SW 1271 (cell line): ENCODE data around the gene MYOCD.

Experiments
- DNase-seq, 2 experiments: peaks; one replicate each; lab custom pipeline; 2025; lab: John Stamatoyannopoulos, UW

Gene MYOCD

DNA sequence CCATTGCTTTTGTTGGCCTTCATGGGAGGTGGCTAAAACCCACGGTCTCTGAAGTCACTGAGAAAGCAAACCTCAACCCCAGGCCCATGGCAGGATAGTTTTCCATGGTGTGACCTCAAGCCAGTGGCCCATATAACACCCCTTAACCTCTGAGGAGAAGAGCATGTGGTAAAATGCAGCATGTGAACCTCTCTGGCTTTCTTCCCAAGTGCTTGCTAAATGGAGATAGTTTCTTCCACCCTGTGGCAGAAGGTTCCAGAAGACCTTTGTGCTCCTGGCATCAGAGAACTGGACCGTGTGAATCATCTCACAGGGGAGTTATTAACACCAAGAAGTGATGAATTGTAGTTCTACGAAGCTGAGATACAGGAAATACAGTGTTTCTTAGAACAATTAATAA lies 47.3 kb downstream of the MYOCD start:
- DNase-seq = no peak

DNA sequence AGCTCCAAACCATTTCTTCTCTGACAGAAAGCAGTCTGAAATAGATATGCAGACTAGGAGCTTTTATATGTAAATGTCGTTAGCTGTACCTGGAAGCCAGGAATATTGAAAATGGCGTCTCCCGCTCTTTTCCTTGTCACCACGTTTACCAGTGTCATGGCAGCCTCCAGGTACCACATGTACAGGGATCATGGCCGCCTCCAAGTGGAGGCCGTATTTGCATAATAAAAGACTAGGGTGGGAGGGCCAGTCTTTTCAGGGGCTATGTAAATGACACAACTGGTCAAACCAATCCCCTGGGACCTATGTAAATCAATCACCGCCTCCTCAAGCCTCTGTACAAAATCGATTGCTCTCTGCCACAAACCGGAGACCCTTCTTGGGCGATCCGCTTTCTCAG lies 54.3 kb downstream of the MYOCD start:
- no peak for DNase-seq

GRCh38 chr17:12721581-12721980 lies 55.9 kb downstream of the MYOCD start:
- DNase-seq = no peak

DNA sequence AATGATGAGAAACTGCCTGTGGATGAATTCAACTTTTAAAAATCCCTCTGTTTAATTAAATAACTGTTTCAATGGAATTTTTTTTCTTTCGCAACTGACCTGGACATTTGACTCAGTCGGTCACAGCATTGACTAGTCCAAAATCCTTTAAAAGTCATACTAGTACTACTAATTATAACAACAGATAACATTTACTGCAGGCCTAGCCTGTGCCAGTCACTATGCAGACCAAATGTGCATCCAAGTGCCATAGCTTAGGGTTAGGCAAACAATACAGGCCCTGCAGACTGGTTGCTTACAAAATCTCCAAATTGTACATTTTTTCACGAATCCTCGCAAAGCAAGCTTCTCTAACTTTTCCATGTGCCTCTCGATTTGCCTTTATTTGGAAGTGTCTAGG lies 56.6 kb downstream of the MYOCD start:
- no peak for DNase-seq

DNA sequence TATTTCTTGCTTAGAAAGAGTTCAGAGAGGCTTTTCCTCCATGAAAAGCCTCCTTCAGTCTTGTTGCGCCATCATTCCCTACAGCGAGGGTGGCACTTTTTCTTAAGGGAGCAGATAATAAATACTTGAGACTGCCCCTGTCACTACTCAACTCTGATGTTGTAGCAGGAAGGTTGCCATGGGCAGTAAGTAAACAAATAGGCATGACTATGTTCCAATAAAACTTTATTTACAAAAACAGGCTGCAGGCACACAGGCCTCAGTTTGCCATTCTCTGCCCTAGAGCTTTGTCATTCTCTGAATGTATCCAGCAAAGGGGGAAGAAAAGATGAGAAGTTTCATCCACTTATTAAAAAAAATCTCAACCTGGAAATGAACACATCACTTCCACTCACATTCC lies 60.4 kb downstream of the MYOCD start:
- DNase-seq = no peak

DNA sequence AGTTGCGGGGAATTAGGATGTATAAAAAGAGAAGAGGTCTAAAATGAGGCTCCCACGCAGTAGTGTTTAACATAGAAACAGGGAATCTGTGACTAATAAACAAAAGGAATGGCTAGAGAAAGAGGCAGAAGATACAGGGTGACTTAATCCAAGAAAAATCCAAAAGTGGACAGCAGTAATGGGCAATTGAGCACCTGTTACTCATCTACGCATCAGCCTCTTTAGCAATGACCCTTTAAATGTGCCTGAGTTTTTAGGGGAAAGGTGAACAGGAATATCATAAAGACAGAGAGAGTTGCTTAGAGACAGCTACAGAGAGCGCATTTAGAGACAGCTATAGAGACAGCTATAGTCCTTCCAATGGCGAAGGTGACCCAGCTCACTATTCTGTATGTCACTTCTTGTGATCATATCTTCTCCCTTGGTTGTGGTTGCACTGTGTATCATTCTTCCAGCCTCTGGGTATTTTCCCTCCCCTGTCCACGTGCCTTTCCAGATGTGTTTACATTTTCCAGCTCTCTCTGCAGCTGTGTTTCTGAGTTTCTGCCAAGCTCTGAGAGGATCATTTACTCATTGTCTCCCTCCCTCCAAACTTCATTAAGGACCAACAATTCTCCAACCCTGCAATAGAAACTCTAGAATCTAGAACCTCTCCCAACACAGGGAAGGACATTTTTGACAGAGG lies 61.5 kb downstream of the MYOCD start:
- no peak for DNase-seq

GRCh38 chr17:12727881-12728280 lies 62.2 kb downstream of the MYOCD start:
- no peak for DNase-seq

DNA sequence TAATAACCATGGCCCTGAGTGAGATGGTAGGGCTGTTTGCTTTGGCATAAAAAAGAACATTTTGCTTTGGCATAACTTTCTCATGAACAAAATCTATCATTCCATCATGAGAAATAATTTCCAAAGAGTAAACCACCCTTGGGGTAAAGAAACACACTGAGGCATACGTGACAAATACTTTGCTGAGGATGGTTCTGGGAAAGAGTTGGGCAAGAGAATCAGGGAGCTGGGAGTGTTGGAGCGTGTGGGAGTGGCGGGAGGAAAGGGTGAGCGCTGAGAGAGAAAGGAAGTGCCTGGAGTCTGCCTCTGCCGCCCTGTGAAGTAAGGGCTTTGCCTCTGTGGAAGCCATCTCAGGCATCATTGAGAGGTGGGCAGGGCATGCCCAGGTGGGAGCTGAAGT lies 63.4 kb downstream of the MYOCD start:
- DNase-seq = no peak

DNA sequence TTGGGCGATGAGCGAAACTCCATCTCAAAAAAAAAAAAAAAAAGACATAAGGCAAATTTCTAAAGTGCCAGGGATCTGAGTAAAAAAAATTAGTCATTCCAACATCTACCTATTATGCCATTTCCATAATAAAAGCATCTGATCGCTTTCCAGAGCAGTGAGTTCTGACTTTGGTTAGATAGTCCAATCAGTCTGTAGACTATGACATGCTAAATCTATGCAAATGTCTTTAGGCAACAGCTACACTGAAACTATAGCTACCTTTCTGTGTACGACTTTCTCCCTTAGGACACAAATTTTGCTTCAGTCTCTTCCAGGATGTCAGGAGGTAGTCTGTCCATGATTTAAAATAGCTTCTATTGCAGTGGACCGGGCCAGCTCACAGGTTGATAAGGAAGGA lies 64.7 kb downstream of the MYOCD start:
- no peak for DNase-seq

- no peak for DNase-seq
Observed at GRCh38 chr17:12730931-12731521, 65.3 kb downstream of the MYOCD start.

- no peak for DNase-seq
Observed at GRCh38 chr17:12731839-12732238, 66.1 kb downstream of the MYOCD start.

DNA sequence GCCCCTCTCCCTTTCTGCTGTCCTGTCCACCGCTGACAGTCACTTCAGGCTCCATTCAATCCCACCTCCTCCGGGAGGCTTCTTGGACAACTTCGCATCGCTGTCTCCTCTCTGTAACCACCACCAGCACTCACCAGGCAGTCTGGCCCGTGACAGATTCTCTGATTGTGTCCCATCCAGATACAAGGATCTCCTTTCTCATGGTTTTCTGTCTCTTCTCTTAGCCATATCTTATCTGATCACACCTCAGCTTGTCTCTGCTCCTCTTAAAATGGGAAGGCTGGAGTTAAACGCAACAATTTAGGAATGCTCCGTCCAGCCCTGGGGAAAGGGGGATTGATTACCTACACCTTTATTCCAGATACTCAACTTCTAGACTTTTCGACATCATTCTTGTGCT lies 66.7 kb downstream of the MYOCD start:
- DNase-seq = no peak

GRCh38 chr17:12734926-12735325 lies 69.2 kb downstream of the MYOCD start:
- DNase-seq = no peak

DNA sequence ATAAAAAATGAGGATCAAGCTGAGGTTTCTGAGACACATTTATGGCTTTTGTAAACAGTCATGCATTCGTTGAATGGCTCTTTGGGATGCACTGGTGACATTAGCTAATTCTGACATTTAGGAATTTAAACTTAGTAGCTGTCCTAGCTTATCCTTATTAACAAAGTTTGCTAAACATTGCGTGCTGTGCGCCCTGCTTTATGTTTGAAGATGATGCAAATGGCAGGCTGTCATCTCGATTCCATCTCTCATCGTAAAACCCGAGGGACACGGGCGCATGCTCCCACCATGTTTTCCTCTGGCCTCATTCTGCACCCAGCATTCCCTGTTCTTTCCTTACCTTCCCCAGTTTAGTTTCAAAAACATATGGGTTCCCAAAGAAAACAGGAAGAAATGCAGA lies 69.8 kb downstream of the MYOCD start:
- DNase-seq = no peak

DNA sequence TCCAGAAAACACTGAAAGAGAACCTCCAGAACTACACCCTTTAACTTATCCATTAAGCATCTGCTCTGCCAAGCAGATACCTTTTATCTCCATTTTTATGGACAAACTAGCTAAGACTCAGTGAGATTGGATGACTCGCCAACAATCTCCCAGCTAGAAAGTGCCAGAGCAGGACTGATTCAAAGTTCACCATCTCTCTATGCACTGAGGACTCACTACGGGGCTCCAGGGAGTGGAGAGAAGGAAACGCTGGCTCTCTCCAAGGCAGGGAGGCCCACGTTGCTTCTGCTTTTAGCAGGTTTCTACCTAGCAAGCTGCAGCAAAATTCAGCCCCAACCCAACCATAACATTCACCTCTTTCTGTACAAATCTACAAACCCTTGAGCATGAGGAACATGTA lies 70.8 kb downstream of the MYOCD start:
- DNase-seq = no peak

DNA sequence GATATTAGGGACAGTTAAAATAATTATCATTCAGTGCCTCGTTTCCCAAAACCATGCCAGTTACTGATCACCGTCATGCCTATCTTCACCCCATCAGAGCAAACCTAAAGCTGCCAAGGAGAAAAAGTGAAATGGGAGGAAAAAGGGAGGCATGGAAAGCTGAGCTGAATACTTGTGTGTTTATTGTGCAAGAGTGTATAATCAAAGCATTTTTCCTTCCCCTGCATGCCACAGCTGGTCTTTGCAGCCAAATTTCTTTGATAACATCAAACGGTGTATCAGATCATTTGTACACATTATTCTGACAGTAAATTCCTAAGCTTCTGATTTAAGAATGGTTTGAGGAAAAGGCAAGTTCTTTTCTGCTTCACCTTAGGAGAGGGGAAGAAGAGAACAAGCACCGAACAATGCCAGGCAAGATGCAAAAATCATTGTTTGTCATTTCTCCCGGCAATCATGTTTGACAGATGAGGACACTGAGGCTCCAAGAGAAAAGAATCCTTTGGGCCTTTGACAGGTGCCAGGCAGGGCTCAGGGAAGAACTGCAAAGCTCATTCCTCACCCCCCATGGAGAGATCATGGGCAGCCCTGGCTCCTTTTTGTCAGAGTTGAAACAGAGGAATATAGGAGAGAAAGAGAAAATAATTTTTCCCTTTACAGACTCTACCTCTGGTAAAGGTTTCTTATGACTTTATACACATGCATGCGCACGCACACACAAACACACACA lies 72.2 kb downstream of the MYOCD start:
- no peak for DNase-seq

- DNase-seq = no peak
Observed at GRCh38 chr17:12738624-12739023, 72.9 kb downstream of the MYOCD start.

DNA sequence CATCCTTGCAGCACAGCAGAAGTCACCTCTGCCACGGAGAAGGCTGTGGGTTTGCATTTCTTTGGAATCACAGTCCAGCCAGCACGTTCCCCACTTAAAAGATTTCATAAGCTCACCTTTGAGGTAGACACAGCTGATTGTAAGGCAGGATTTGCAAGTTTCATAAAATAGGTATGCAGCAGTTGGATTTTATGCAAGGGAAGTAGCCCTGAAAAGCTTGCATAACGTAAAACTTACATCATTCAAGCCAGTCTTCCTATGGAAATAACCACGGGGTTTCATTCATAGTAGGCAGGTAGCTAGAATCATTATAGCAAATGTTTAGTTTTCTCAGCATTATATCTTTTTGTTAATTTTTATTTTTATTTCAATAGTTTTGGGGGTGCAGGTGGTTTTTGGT lies 73.8 kb downstream of the MYOCD start:
- DNase-seq = no peak

GRCh38 chr17:12743046-12743445 lies 77.4 kb downstream of the MYOCD start:
- no peak for DNase-seq

DNA sequence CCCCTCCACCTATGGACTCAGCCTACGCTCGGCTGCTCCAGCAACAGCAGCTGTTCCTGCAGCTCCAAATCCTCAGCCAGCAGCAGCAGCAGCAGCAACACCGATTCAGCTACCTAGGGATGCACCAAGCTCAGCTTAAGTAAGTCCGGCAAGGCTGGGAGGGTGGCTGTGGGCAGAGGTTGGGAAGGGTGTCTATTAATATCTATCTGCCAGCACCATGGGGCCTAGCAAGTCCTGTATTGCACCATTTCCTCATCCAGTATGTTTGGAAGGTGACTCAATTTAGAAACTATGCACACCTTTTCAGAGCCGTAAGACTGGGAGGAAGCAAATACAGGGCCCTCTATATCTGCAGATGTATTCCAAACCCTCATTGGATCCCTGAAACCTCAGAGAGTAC lies 78.6 kb downstream of the MYOCD start:
- no peak for DNase-seq

DNA sequence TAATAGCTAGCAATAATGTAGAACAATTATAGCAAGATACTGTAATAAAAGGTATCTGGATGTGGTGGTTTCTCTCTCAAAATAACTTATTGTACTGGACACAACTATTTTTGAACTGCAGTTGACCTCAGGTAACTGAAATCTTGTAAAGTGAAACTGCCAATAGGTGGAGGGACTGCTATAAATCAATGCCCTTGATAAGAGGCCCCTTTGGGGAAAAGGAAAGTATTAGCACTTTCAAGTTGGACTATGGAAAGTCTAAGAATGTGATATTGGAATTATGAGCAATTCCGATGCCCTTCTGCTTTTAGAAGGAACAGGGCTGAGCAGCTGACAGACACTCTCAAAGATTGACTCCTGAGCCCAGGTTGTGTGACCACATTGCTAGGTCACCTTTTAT lies 79.1 kb downstream of the MYOCD start:
- DNase-seq = no peak

DNA sequence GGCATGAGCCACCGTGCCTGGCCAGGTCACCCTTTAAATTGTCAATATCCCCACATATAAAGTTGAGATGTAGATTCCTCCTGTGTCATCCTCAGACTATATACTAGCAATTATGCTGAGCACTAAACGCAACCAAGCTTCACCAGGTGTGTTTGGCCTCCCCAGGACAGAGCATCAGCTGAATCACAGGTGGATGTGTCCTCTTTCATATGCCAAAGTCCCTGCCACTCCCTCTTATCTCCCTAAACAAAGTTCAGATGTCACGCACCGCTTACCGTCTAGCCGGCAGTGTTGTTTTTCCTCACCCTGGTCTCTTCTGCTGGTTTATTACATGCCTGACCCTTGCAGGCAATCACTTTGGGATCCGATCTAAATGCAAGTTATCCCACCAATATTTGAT lies 79.8 kb downstream of the MYOCD start:
- DNase-seq = no peak

- DNase-seq = no peak
Observed at GRCh38 chr17:12756786-12757185, 91.1 kb downstream of the MYOCD start.

- DNase-seq = no peak
Observed at GRCh38 chr17:12759090-12759489, 93.4 kb downstream of the MYOCD start.
